Measurements from ENCODE around the gene KIAA0513. TPM values are rescaled to one million over a fixed set of nuclear protein-coding genes. Genes with fewer than 3 reads are reported as not detected.

The KIAA0513 gene
- total and polyA plus RNA-seq, 2 of the 13 experiments (the other 11 are each of a cell fraction or from before 2014, with no cell fraction given): 1.8 TPM

- TF ChIP-seq ISL2 (CRISPR knock-in tag; IDR thresholded peaks at IDR 0.05): no peak
- TF ChIP-seq MTA1 (CRISPR knock-in tag; IDR thresholded peaks at IDR 0.05; ENCODE audit: borderline replicate concordance): peak; percentile 42; the same call in 1 of the 2 replicates
- peak; percentile 25 to 44; a peak in 2 of 4 replicates for TF ChIP-seq MAFK (conservative IDR thresholded peaks at IDR 0.05 in 1 of 2, IDR thresholded peaks at IDR 0.05 in 1 of 2; ENCODE audit: low read length in 2 of 2)
- TF ChIP-seq, protein P1, sequence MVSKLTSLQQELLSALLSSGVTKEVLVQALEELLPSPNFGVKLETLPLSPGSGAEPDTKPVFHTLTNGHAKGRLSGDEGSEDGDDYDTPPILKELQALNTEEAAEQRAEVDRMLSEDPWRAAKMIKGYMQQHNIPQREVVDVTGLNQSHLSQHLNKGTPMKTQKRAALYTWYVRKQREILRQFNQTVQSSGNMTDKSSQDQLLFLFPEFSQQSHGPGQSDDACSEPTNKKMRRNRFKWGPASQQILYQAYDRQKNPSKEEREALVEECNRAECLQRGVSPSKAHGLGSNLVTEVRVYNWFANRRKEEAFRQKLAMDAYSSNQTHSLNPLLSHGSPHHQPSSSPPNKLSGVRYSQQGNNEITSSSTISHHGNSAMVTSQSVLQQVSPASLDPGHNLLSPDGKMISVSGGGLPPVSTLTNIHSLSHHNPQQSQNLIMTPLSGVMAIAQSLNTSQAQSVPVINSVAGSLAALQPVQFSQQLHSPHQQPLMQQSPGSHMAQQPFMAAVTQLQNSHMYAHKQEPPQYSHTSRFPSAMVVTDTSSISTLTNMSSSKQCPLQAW (CRISPR knock-in tag; IDR thresholded peaks at IDR 0.05): no peak
- TF ChIP-seq BORCS8-MEF2B (CRISPR knock-in tag; IDR thresholded peaks at IDR 0.05): 0 out of 2 replicates have a peak, but pooled peaks have one; percentile 23
- TF ChIP-seq ERF (CRISPR knock-in tag; IDR thresholded peaks at IDR 0.05): no peak
- TF ChIP-seq, protein P2, sequence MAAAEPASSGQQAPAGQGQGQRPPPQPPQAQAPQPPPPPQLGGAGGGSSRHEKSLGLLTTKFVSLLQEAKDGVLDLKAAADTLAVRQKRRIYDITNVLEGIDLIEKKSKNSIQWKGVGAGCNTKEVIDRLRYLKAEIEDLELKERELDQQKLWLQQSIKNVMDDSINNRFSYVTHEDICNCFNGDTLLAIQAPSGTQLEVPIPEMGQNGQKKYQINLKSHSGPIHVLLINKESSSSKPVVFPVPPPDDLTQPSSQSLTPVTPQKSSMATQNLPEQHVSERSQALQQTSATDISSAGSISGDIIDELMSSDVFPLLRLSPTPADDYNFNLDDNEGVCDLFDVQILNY (CRISPR knock-in tag; conservative IDR thresholded peaks at IDR 0.05): no peak
- TF ChIP-seq MAFF (IDR thresholded peaks at IDR 0.05; ENCODE audit: low read depth, low read length): 0 out of 2 replicates have a peak, but pooled peaks have one; percentile 13
- TF ChIP-seq PITX1 (CRISPR knock-in tag; IDR thresholded peaks at IDR 0.05): 0 out of 2 replicates have a peak, but pooled peaks have one; percentile 11
- no peak for TF ChIP-seq ATF7-NPFF (CRISPR knock-in tag; IDR thresholded peaks at IDR 0.05; ENCODE audit: low read depth)
- peak; percentile 17; the same call in 1 of the 2 replicates for TF ChIP-seq ZNF501 (CRISPR knock-in tag; IDR thresholded peaks at IDR 0.05)
- TF ChIP-seq TMF1 (CRISPR knock-in tag; IDR thresholded peaks at IDR 0.05; ENCODE audit: low read depth): 0 out of 2 replicates have a peak, but pooled peaks have one; percentile 40
These were observed 96.5 kb downstream of the KIAA0513 start (continued) for GRCh38 chr16:85123891-85124635.

All from HepG2 (cell line).